T-helper 1 cell treated with Interleukin-12 subunit alpha and Interleukin-12 subunit beta and Interleukin-4 antibody, amounts not matched to agents 30 ng/mL and 1 ng/mL, for 36 hours (primary cell): ENCODE data around the gene MYORG. TPM values are rescaled to one million over a fixed set of nuclear protein-coding genes. Genes with fewer than 3 reads are reported as not detected.
"Not testable (repeated sequence)": the region's sequence is repeated elsewhere in the genome, so short reads cannot be mapped to it uniquely, and the experiment has no call there.

ENCODE experiments used
- intact Hi-C: fragments of 100-400 bp; cut with micrococcal nuclease; formaldehyde crosslinking; loops from one replicate; pipeline ENCODE4 v1.15.1; 2024
- total RNA-seq: library from RNA; stranded (reverse); gene quantifications from 2 replicates; pipeline ENCODE4 v1.2.3, GENCODE V29; 2022

Gene MYORG
- total RNA-seq, 1 donor from 2014 or later = 1.2 TPM

DNA sequence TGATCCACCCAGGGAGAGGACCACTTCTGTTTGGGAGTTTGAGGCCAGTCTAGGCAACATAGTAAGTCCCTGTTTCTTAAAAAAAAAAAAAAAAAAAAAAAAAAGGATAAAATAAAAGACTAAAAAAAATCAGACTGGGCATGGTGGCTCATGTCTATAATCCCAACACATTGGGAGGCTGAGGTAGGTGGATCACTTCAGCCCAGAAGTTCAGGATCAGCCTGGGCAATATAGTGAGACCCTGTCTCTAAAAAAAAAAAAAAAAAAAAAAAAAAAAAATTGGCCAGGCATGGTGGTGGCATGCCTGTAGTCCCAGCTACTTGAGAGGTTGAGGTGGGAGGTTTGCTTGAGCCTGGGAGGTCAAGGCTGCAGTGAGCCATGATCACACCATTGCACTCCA lies 38.6 kb downstream of the MYORG start:
- intact Hi-C loops = not testable (repeated sequence)

GRCh38 chr9:34337403-34337802 lies 39.3 kb downstream of the MYORG start:
- intact Hi-C loops = no loop called here

DNA sequence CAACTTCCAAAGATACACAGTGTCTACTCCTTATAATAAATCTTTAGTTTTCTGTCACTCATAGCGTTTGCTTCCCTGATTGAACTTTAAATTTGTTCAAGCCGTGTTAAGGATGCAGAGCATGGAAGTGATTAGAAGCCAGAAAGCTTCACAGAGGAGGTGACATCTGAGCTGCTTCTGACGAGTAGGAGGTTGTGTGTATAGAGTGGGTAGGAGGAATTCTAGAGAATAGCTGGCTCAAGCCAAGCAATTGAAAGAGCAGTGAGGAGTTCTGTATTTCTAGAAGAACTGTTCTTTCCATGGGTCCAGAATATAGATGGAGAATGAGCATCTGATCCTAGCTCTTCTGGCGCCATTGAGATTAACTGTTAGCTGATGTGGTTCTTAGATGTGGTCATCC lies 41.3 kb downstream of the MYORG start:
- intact Hi-C loops = no loop called here

GRCh38 chr9:34334916-34335315 lies 41.8 kb downstream of the MYORG start:
- intact Hi-C loops = loop anchor here (5.0 kb wide), 1 partner anchor 102 kb away; no protein-coding TSS in a partner anchor

DNA sequence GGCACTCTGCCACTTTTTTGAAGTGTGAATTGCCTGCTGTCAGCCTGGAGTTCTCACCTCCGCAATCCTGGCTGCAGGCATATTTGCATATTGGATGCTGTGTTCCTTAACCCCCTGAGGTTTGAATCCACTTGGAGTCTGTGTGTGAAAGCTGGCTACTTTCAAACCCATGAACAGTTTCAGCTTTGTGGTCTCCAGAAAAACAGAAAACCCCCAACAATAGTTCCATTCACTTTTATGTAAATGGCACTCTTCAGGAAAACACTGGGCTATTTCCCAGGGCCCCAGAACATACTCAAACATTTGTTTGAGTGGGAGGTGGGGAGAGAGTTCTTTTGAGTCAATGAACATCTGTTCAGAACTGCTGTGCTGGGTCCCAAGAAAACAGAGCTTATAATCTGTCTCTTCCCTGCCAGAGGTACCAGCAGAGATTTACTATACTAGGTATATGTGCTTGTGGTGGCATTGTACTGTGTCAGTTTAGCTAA lies 42.3 kb downstream of the MYORG start:
- intact Hi-C loops = loop anchor here (5.0 kb wide), 1 partner anchor 103 kb away; no protein-coding TSS in a partner anchor

GRCh38 chr9:34333836-34334235 lies 42.9 kb downstream of the MYORG start:
- intact Hi-C loops = loop anchor here (5.0 kb wide), 1 partner anchor 103 kb away; no protein-coding TSS in a partner anchor

DNA sequence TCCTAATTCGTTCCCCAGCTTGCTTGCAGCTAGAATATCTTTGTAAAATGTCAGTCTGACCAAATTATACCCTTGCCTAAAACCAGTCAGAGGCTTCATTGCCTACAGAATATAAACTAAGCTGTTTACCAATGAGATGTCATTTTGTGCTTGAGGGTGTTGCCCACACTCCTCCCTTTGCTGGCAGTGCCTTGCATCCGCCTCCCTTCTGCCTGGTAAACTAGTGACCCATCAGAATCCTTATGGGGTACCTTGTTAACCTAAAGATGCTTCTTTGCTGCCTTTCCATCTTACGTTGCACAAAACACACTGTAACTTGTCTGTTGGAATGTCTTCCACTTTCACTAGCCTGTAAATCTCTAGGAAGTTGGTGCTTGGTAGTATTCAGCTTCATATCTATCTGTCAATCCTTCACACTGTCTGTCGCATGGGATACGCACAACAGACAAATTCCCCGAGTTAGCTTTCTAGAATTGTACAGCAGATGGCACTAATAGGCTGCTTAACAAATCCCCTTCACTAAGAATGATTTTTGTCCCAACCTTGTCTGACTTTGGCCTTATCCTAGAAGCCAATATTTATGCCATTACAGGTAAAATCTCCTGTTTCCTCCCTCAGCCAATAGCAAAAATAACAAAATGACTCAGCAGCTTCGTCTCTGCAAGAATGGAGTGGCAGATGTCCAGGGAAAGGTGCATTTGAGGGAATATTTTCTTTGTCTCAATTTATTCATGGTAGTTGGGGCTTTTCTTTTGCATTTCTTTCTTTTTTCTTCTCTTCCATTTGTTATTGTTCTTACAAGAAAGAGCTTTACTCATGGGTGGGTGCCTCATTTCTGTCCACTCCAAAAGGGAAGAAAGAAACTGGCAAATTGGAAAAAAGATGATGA lies 44.4 kb downstream of the MYORG start:
- intact Hi-C loops = loop anchor here (1.0 to 5.0 kb wide), 2 partner anchors 105 to 168 kb away; no protein-coding TSS in a partner anchor

DNA sequence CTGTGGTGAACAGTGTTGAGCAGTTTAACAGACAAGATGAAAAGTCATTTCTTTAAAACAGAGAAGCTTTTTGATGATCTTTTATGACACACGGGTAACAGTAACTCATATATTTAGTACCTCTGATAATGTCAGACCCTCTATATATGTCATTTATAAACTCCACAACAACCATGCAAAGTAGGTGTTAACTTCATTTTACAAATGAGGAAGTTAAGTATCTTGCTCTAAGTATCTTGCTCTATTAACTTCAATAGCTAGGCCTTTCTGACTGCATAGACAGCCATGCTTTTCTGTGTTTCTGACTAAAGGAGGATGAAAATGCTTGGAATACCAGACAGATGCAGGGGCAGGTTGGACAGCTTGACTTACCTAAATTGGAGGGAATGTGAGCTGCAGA lies 45.5 kb downstream of the MYORG start:
- intact Hi-C loops = loop anchor here (5.0 kb wide), 1 partner anchor 106 kb away; no protein-coding TSS in a partner anchor

DNA sequence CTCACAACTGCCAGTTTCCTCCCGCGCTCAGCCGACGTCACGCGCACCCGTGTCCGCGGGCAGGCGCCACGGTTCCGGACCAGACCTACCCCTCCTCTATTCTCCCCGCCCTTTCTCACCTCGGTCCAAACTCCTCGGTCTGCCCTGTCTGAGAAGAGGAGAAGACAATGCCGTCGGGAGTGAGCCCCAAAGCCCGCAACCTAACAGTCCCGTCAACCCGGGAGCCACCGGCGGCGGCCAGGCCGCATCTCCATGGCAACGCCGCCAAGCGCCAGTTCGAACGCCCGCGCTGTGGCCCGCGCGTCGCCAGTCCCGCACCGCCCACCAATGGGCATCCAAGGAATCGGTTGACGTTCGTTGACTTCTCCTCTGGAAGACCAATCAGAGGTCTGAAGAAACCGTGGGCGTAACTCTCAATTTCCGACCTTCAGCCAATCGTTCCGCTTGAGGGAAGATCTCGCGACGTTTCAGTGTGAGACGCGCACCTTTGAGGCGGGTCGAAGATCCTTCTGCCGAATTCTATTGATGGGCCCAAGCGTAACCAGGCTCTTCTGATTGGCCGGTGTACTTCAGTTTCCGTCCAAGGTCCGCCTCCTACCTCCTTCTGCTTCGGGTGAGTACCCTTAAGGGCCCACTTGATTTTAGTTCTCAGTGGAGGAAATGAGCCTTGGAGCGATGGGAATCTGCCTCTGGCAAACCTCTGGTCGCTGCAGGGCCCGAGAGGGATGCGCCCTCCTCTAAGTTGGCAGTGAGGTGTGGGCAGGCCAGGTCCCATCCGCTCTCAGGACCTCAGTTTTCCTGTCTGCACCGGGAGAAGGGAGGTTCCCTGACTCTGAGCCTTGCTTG lies 47.5 kb downstream of the MYORG start, which contains the start of the genes KIF24 and NUDT2:
Gene KIF24 (minus strand): TSS at position 282 of the 846 bp plus-strand sequence. CDS start 17,922 bp downstream, outside the sequence.
Gene NUDT2 (plus strand): TSS at position 583 of the 846 bp plus-strand sequence. CDS start 9,471 bp downstream, outside the sequence.
- intact Hi-C loops = loop anchor here (1.0 to 10.0 kb wide), 18 partner anchors 50 to 1496 kb away; partner anchors contain the start of genes ATOSB, CHMP5, DCAF12 and DNAI1

DNA sequence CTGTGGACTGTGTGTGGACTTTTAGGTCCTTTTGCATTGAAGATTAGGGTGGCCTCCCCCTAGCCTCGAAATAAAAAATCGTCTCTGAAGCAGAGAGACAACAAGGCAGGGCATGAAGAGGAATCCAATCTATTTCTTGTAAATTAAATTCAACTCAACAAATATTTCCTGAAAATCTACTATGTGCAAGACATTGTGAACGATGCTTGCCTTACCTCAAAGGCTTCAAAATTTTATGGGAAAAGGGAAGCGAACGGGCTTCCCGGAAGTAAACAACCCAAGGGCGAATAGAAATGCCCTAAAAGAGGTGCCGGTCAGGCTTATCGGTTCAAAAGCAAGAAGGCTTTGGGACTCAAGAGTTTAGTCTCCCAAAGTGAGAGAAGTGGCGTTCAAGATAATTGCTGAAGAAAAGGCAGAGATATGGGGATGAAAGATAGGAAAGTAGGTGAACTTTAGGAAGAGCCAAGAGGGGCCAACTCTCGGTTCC lies 48.2 kb downstream of the MYORG start:
- intact Hi-C loops = loop anchor here (2.0 to 10.0 kb wide), 6 partner anchors 76 to 1496 kb away; partner anchors contain the start of genes ATOSB, DNAJA1, FAM221B and FANCG

DNA sequence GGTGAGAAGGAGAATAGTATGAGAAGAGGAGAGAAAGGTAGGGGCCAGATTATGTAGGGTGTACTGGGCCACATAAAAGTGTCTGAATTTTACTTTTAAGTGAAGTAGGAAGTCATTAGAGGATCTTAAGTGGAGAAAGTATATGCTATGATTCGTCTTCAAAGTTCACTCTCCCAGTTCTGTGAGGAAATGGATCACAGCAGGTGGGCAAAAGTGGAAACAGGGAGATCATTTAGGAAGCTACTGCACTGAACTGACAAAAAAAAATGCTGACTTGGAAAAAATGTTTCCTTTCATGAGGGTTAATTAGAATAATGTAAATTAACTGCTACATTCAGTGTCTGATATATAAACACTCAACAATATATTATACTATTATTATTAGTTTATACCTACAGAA lies 50.0 kb downstream of the MYORG start:
- intact Hi-C loops = loop anchor here (10.0 kb wide), 2 partner anchors 748 to 1498 kb away; partner anchors contain the start of genes FAM221B, FANCG, TMEM8B and VCP

DNA sequence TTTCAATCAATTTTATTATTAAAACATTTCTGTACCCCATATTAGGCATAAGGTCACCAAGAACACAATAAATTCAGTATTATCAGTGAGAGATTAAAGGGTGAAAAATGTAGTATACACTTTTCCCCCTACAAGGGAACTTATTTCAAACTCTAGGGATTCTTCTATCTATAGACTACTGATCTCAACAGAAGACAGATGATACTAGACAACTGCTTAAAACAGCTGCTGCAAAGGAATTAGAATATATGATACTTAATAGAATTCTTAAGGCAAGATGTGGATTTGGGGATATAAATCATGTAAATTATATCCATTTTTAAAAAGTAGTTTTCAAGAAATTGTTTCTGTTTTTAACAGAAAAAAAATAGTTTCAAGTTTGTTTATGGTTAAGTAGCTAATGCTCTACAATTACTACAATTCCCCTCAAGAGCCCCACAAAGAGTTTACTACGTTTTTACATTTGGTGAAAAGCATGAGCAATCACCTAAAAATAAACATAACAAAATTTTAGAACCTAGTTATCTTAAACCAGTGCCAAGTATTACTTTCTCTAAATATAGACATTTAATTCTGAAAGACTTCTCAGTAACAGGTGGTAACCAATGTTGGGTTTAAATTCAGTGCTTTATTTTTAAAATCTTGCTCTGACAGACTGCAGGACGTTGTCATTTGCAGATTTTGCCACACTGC lies 53.7 kb downstream of the MYORG start:
- intact Hi-C loops = loop anchor here (10.0 kb wide), 2 partner anchors 752 to 1502 kb away; partner anchors contain the start of genes FAM221B, FANCG, TMEM8B and VCP

GRCh38 chr9:34321451-34321850 lies 55.2 kb downstream of the MYORG start:
- intact Hi-C loops = loop anchor here (10.0 kb wide), 2 partner anchors 753 to 1503 kb away; partner anchors contain the start of genes FAM221B, FANCG, TMEM8B and VCP

DNA sequence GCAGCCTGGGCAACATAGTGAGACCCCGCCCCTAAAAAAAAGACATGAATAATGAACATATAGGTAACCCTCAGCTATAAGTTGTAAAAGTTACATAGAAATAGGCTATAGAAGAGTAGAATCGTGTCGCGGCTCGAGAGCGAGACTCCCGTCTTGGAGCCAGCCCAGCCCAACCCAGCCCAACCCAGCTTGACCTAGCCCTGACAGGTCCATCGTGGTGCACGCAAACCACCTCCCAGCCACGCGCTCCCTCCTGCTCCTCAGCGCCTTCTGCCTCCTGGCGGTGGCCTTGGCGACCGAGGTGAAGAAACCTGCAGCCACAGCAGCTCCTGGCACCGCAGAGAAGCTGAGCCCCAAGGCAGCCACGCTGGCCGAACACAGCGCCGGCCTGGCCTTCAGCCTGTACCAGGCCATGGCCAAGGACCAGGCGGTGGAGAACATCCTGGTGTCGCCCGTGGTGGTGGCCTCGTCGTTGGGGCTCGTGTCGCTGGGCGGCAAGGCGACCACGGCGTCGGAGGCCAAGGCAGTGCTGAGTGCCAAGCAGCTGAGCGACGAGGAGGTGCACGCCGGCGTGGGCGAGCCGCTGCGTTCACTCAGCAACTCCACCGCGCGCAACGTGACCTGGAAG lies 58.4 kb downstream of the MYORG start:
- intact Hi-C loops = no loop called here

- intact Hi-C loops = no loop called here
Observed at GRCh38 chr9:34317436-34317835, 59.3 kb downstream of the MYORG start.
